Hepatocyte (in vitro differentiated cells): ENCODE results near the gene POU2F1.

ENCODE experiments used
- CTCF ChIP-seq: fragments of 200-600 bp; sonication (generic); IDR thresholded peaks from 2 replicates; pipeline ENCODE4 v1.5.1; 2016; ENCODE audit warnings: antibody characterized with exemption, mild to moderate bottlenecking; ENCODE audit not compliant: poor library complexity
- EZH2phosphoT487 ChIP-seq: fragments of 200-600 bp; sonication (generic); IDR thresholded peaks from one replicate; pipeline ENCODE4 v1.6.1; 2018; ENCODE audit warnings: antibody characterized with exemption, mild to moderate bottlenecking, low read depth, moderate library complexity; ENCODE audit not compliant: unreplicated experiment, severe bottlenecking

GRCh38 chr1:167425482-167425881 is 204.8 kb downstream of the POU2F1 start:
- TF ChIP-seq CTCF (no peak), EZH2phosphoT487 (no peak)
